HCT116 (cell line): Measurements from ENCODE around the gene C6orf132. TPM values are rescaled to one million over a fixed set of nuclear protein-coding genes. Genes with fewer than 3 reads are reported as not detected.

Experiments used
- ATAC-seq: fragments of 200-7000 bp; cut with Tn5 transposase; 2 replicates; pipeline ENCODE4 v1.9.1; 2020; ENCODE audit warnings: mild to moderate bottlenecking, moderate library complexity
- BruUV-seq: library from RNA; stranded (reverse); fragments of 400-500 nt; replicated peaks from 2 replicates; lab custom pipeline; 2021; lab: Mats Ljungman, UMichigan
- CTCF ChIA-PET: fragments of 300-600 bp; sonication (Branson Sonifier 250); formaldehyde crosslinking; loops from one replicate; lab custom pipeline; 2021; ENCODE audit warnings: antibody characterized with exemption; lab: Charles Lee
- POLR2A ChIA-PET: fragments of 300-600, 350-600 bp; sonication (Branson Sonifier 250); formaldehyde crosslinking; loops from one replicate; lab custom pipeline; 2021; ENCODE audit warnings: antibody characterized with exemption; lab: Charles Lee
- RAD21 ChIA-PET, 2 experiments: fragments of 300-600 bp; sonication (Branson Sonifier 250); formaldehyde crosslinking; loops; one replicate each; lab custom pipeline; 2023; ENCODE audit warnings: low total read pairs in 2 of 2; ENCODE audit not compliant: uncharacterized antibody in 2 of 2, unreplicated experiment in 2 of 2, low non-redundant PET in 1 of 2; lab: Charles Lee
- DNase-seq: peaks from one replicate; pipeline ENCODE4 v3.0.0-alpha.2; 2010; ENCODE audit warnings: low read depth, low spot score
- H2AFZ ChIP-seq: fragments of 200-600 bp; shearing (Covaris generic), sonication (generic); 2 replicates; pipeline ENCODE4 v1.6.1; 2017; ENCODE audit warnings: low read depth, mixed run types, mixed read lengths, antibody characterized with exemption, low read length; ENCODE audit not compliant: poor library complexity, severe bottlenecking
- H3K27ac ChIP-seq: 2 replicates; pipeline ENCODE4 v1.5.1; 2012; ENCODE audit warnings: low read depth, low read length
- H3K27me3 ChIP-seq: fragments of 200-600 bp; sonication (generic); 2 replicates; pipeline ENCODE4 v1.6.1; 2016; ENCODE audit warnings: mixed run types, low read length, mixed read lengths; ENCODE audit not compliant: insufficient read depth
- H3K36me3 ChIP-seq, 2 experiments: fragments of 200-500 bp in 1 of 2; fragments of 200-600 bp in 1 of 2; sonication (Bioruptor generic) in 1 of 2; sonication (generic) in 1 of 2; 2 replicates each; pipeline versions ENCODE4 v1.5.1 to v1.6.1; 2014 to 2016; ENCODE audit warnings: low read length in 2 of 2, inconsistent platforms in 1 of 2, mixed read lengths in 1 of 2, mixed run types in 1 of 2; ENCODE audit not compliant: insufficient read depth in 2 of 2, control insufficient read depth in 1 of 2
- H3K4me1 ChIP-seq, 2 experiments: fragments of 200-600 bp in 1 of 2; sonication (generic) in 1 of 2; 2 replicates each; pipeline versions ENCODE4 v1.5.1 to v1.6.1; 2012 to 2017; ENCODE audit warnings: low read length in 2 of 2, inconsistent platforms in 1 of 2, mild to moderate bottlenecking in 1 of 2, mixed read lengths in 1 of 2, mixed run types in 1 of 2, moderate library complexity in 1 of 2; ENCODE audit not compliant: insufficient read depth in 2 of 2, control insufficient read depth in 1 of 2
- H3K4me2 ChIP-seq: fragments of 200-600 bp; sonication (generic); 2 replicates; pipeline ENCODE4 v1.6.1; 2017; ENCODE audit warnings: mixed run types, low read length, mixed read lengths
- H3K4me3 ChIP-seq, 2 experiments: fragments of 200-600 bp in 1 of 2; sonication (generic) in 1 of 2; replicated peaks in 1 of 2; 2 replicates each; pipeline ENCODE4 v1.5.1; 2011 to 2016; ENCODE audit warnings: low read length in 2 of 2, control low read depth in 1 of 2, low read depth in 1 of 2, mild to moderate bottlenecking in 1 of 2, mixed read lengths in 1 of 2, mixed run types in 1 of 2
- H3K79me2 ChIP-seq: fragments of 200-600 bp; sonication (generic); 2 replicates; pipeline ENCODE4 v1.6.1; 2017; ENCODE audit warnings: mild to moderate bottlenecking, mixed run types, low read length, moderate library complexity, mixed read lengths; ENCODE audit not compliant: insufficient read depth
- H3K9ac ChIP-seq: fragments of 200-600 bp; sonication (generic); 2 replicates; pipeline ENCODE4 v1.6.1; 2016; ENCODE audit warnings: low read length, mixed read lengths
- H3K9me2 ChIP-seq: fragments of 200-600 bp; sonication (generic), shearing (Covaris generic); 2 replicates; pipeline ENCODE4 v1.6.1; 2017; ENCODE audit warnings: mixed run types, mild to moderate bottlenecking, moderate library complexity; ENCODE audit not compliant: insufficient read depth
- H3K9me3 ChIP-seq, 2 experiments: fragments of 200-500 bp in 1 of 2; fragments of 200-600 bp in 1 of 2; sonication (Bioruptor generic) in 1 of 2; sonication (generic) in 1 of 2; 2 replicates each; pipeline ENCODE4 v1.6.1; 2014 to 2017; ENCODE audit warnings: low read length in 2 of 2, mixed read lengths in 2 of 2, inconsistent platforms in 1 of 2, low read depth in 1 of 2, mild to moderate bottlenecking in 1 of 2, mixed run types in 1 of 2, moderate library complexity in 1 of 2; ENCODE audit not compliant: control insufficient read depth in 1 of 2, insufficient read depth in 1 of 2
- H4K20me1 ChIP-seq: fragments of 200-600 bp; sonication (generic), shearing (Covaris generic); 2 replicates; pipeline ENCODE4 v1.6.1; 2017; ENCODE audit warnings: mixed run types, mild to moderate bottlenecking, moderate library complexity; ENCODE audit not compliant: insufficient read depth
- CBX3 ChIP-seq: IDR thresholded peaks from 2 replicates; pipeline ENCODE4 v1.6.1; 2012; ENCODE audit warnings: low read depth
- EGR1 ChIP-seq: IDR thresholded peaks from 2 replicates; pipeline ENCODE4 v1.6.1; 2012; ENCODE audit warnings: low read depth
- EZH2 ChIP-seq: fragments of 200-600 bp; sonication (generic); IDR thresholded peaks from 2 replicates; pipeline ENCODE4 v1.6.1; 2017; ENCODE audit warnings: antibody characterized with exemption, mixed run types
- EZH2phosphoT487 ChIP-seq: fragments of 200-600 bp; IDR thresholded peaks from 2 replicates; pipeline ENCODE4 v1.6.1; 2018; ENCODE audit warnings: antibody characterized with exemption, borderline replicate concordance
- FOSL1 ChIP-seq: IDR thresholded peaks from 2 replicates; pipeline ENCODE4 v1.6.1; 2012; ENCODE audit warnings: low read depth
- JUND ChIP-seq: IDR thresholded peaks from 2 replicates; pipeline ENCODE4 v1.6.1; 2012
- POLR2A ChIP-seq: IDR thresholded peaks from 2 replicates; pipeline ENCODE4 v1.7.0; 2011; ENCODE audit warnings: borderline replicate concordance; ENCODE audit not compliant: insufficient read depth, insufficient read length; ENCODE audit errors: extremely low read depth
- SIN3A ChIP-seq: IDR thresholded peaks from 2 replicates; pipeline ENCODE4 v1.6.1; 2012; ENCODE audit warnings: low read depth
- SP1 ChIP-seq: IDR thresholded peaks from 2 replicates; pipeline ENCODE4 v1.6.1; 2012; ENCODE audit warnings: low read depth
- SRF ChIP-seq: IDR thresholded peaks from 2 replicates; pipeline ENCODE4 v1.6.1; 2012; ENCODE audit warnings: low read depth
- TCF7L2 ChIP-seq: IDR thresholded peaks from 2 replicates; pipeline ENCODE4 v1.7.0; 2011; ENCODE audit warnings: borderline replicate concordance, inconsistent platforms; ENCODE audit not compliant: insufficient read depth, insufficient read length; ENCODE audit errors: extremely low read depth
- ZFX ChIP-seq: fragments of 450-650 bp; IDR thresholded peaks from 2 replicates; pipeline ENCODE4 v1.6.1; 2017
- ZNF274 ChIP-seq: fragments of 200-500 bp; sonication (Bioruptor generic); IDR thresholded peaks from 2 replicates; pipeline ENCODE4 v1.6.1; 2014; ENCODE audit warnings: mild to moderate bottlenecking, low read depth, low read length, inconsistent platforms
- intact Hi-C: fragments of 100-400 bp; cut with micrococcal nuclease; formaldehyde crosslinking; loops from 2 replicates; pipeline ENCODE4 v1.10.0; 2022
- total RNA-seq: library from RNA; stranded (reverse); gene quantifications from one replicate; pipeline ENCODE4 v1.2.1, GENCODE V29; 2021; ENCODE audit not compliant: unreplicated experiment
- TF ChIP-seq, protein P1 (sequence below): IDR thresholded peaks from 2 replicates; pipeline ENCODE4 v1.6.1; 2012; ENCODE audit warnings: low read depth
- TF ChIP-seq, protein P2 (sequence below): IDR thresholded peaks from 2 replicates; pipeline ENCODE4 v1.6.1; 2011; ENCODE audit warnings: mild to moderate bottlenecking, low read length, moderate library complexity; ENCODE audit not compliant: insufficient replicate concordance; ENCODE audit errors: extremely low read depth
- TF ChIP-seq, protein P3 (sequence below): IDR thresholded peaks from 2 replicates; pipeline ENCODE4 v1.6.1; 2012

The C6orf132 gene
- total RNA-seq, 1 experiment from 2014 or later, result 18.9 TPM

DNA sequence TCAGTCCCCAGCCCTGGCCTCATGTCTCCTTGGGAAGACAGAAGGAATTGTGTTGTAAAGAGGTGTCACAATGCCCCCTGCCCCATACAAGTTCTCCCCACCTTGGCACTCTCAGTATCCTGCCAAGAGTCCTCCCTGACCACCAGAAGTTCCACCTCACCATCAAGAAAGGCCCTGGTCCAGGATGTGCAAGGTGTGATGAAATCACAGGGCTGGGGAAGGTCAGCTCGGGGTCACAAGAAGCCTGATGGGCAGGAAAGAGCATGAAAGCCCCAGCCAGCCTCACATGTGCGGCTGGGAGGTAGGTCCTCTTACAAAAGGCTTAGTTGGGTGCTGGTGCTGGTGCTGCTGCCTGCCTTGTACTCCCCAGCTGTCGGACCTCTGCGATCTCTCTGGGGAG, 12.9 kb upstream of the C6orf132 start:
- Histone ChIP-seq H4K20me1 (no peaks in the 10 kb centered on the region), H3K4me3 (no peak overlapping the region), H3K36me3 (no peaks in the 10 kb centered on the region), H3K9ac (no peak overlapping the region), H3K9me2 (no peaks in the 10 kb centered on the region), H3K4me1 (peaks cover 0 to 7% of the 10 kb centered on the region in 2 experiments; a peak in 1 of 4 replicates), H3K4me2 (no peak overlapping the region), H3K9me3 (no peaks in the 10 kb centered on the region), H3K79me2 (no peaks in the 10 kb centered on the region), H2AFZ (no peak overlapping the region), H3K27me3 (no peaks in the 10 kb centered on the region), H3K27ac (no peak overlapping the region)
- no peak for ATAC-seq
- POLR2A ChIA-PET, result no interaction called here
- no TSS peak for BruUV-seq
- CTCF ChIA-PET, result no interaction called here
- RAD21 ChIA-PET, result no interaction called here
- TF ChIP-seq FOSL1 (no peak), EZH2 (no peak), SRF (no peak), EGR1 (no peak), TCF7L2 (no peak), JUND (no peak), EZH2phosphoT487 (no peak), SIN3A (no peak), ZNF274 (no peak), POLR2A (no peak), SP1 (no peak), CBX3 (no peak), ZFX (no peak)
- TF ChIP-seq, protein P1, sequence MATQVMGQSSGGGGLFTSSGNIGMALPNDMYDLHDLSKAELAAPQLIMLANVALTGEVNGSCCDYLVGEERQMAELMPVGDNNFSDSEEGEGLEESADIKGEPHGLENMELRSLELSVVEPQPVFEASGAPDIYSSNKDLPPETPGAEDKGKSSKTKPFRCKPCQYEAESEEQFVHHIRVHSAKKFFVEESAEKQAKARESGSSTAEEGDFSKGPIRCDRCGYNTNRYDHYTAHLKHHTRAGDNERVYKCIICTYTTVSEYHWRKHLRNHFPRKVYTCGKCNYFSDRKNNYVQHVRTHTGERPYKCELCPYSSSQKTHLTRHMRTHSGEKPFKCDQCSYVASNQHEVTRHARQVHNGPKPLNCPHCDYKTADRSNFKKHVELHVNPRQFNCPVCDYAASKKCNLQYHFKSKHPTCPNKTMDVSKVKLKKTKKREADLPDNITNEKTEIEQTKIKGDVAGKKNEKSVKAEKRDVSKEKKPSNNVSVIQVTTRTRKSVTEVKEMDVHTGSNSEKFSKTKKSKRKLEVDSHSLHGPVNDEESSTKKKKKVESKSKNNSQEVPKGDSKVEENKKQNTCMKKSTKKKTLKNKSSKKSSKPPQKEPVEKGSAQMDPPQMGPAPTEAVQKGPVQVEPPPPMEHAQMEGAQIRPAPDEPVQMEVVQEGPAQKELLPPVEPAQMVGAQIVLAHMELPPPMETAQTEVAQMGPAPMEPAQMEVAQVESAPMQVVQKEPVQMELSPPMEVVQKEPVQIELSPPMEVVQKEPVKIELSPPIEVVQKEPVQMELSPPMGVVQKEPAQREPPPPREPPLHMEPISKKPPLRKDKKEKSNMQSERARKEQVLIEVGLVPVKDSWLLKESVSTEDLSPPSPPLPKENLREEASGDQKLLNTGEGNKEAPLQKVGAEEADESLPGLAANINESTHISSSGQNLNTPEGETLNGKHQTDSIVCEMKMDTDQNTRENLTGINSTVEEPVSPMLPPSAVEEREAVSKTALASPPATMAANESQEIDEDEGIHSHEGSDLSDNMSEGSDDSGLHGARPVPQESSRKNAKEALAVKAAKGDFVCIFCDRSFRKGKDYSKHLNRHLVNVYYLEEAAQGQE, result no peak
- TF ChIP-seq, protein P2, sequence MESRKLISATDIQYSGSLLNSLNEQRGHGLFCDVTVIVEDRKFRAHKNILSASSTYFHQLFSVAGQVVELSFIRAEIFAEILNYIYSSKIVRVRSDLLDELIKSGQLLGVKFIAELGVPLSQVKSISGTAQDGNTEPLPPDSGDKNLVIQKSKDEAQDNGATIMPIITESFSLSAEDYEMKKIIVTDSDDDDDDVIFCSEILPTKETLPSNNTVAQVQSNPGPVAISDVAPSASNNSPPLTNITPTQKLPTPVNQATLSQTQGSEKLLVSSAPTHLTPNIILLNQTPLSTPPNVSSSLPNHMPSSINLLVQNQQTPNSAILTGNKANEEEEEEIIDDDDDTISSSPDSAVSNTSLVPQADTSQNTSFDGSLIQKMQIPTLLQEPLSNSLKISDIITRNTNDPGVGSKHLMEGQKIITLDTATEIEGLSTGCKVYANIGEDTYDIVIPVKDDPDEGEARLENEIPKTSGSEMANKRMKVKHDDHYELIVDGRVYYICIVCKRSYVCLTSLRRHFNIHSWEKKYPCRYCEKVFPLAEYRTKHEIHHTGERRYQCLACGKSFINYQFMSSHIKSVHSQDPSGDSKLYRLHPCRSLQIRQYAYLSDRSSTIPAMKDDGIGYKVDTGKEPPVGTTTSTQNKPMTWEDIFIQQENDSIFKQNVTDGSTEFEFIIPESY, result no peak
- TF ChIP-seq, protein P3, sequence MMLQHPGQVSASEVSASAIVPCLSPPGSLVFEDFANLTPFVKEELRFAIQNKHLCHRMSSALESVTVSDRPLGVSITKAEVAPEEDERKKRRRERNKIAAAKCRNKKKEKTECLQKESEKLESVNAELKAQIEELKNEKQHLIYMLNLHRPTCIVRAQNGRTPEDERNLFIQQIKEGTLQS, result no peak
- intact Hi-C loops, result no loop called here
- no peak for DNase-seq
